Loucy (cell line): ENCODE results near the gene RMND5A.

ENCODE experiments used
- EZH2phosphoT487 ChIP-seq: fragments of 200-600 bp; IDR thresholded peaks from 2 replicates; pipeline ENCODE4 v1.6.1; 2018; ENCODE audit warnings: antibody characterized with exemption, mild to moderate bottlenecking, moderate library complexity, borderline replicate concordance
- TF ChIP-seq, protein P1 (sequence below): fragments of 200-600 bp; sonication (generic); conservative IDR thresholded peaks from 2 replicates; pipeline ENCODE4 v1.5.1; 2014; ENCODE audit warnings: mild to moderate bottlenecking, antibody characterized with exemption, low read length

DNA sequence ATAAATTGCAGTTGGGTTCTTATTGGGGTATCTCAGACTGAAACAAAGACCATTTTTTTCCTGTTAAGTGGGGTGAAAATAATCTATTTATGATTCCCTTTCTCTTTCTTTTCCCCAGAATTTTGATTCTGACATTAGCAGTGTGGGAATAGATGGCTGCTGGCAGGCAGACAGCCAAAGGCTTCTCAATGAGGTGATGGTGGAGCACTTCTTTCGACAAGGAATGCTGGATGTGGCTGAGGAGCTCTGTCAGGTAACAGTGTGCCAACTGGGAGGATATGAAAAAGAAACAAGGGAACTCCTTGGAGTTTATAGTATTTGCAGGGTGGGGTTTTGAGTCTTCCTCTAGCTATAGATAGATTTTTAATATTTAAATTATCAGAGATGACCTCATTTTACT is 31.7 kb downstream of the RMND5A start:
- TF ChIP-seq EZH2phosphoT487: no peak
- TF ChIP-seq, protein P1, sequence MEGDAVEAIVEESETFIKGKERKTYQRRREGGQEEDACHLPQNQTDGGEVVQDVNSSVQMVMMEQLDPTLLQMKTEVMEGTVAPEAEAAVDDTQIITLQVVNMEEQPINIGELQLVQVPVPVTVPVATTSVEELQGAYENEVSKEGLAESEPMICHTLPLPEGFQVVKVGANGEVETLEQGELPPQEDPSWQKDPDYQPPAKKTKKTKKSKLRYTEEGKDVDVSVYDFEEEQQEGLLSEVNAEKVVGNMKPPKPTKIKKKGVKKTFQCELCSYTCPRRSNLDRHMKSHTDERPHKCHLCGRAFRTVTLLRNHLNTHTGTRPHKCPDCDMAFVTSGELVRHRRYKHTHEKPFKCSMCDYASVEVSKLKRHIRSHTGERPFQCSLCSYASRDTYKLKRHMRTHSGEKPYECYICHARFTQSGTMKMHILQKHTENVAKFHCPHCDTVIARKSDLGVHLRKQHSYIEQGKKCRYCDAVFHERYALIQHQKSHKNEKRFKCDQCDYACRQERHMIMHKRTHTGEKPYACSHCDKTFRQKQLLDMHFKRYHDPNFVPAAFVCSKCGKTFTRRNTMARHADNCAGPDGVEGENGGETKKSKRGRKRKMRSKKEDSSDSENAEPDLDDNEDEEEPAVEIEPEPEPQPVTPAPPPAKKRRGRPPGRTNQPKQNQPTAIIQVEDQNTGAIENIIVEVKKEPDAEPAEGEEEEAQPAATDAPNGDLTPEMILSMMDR: no peak
